Measurements from ENCODE around the gene CUBN. TPM values are rescaled to one million over a fixed set of nuclear protein-coding genes. Genes with fewer than 3 reads are reported as not detected.

The CUBN gene
- total and polyA plus RNA-seq, 2 of the 13 experiments (the other 11 are each of a cell fraction or from before 2014, with no cell fraction given), result 0.27 to 0.32 TPM

- TF ChIP-seq SYNCRIP (IDR thresholded peaks at IDR 0.05; ENCODE audit: insufficient read depth, low read depth, low read length), result no peak
- TF ChIP-seq ZNF7 (CRISPR knock-in tag; IDR thresholded peaks at IDR 0.05), result no peak
- TF ChIP-seq MAFK (conservative IDR thresholded peaks at IDR 0.05 in 1 of 2, IDR thresholded peaks at IDR 0.05 in 1 of 2; ENCODE audit: low read length in 2 of 2), result no peak
- TF ChIP-seq THRA (CRISPR knock-in tag; IDR thresholded peaks at IDR 0.05; ENCODE audit: borderline replicate concordance), result no peak
- TF ChIP-seq ZNF816 (CRISPR knock-in tag; IDR thresholded peaks at IDR 0.05; ENCODE audit: borderline replicate concordance), result no peak
- TF ChIP-seq SRY (CRISPR knock-in tag; IDR thresholded peaks at IDR 0.05), result no peak
Observed at GRCh38 chr10:17143055-17143690, 13.6 kb upstream of the CUBN start (continued).

DNA sequence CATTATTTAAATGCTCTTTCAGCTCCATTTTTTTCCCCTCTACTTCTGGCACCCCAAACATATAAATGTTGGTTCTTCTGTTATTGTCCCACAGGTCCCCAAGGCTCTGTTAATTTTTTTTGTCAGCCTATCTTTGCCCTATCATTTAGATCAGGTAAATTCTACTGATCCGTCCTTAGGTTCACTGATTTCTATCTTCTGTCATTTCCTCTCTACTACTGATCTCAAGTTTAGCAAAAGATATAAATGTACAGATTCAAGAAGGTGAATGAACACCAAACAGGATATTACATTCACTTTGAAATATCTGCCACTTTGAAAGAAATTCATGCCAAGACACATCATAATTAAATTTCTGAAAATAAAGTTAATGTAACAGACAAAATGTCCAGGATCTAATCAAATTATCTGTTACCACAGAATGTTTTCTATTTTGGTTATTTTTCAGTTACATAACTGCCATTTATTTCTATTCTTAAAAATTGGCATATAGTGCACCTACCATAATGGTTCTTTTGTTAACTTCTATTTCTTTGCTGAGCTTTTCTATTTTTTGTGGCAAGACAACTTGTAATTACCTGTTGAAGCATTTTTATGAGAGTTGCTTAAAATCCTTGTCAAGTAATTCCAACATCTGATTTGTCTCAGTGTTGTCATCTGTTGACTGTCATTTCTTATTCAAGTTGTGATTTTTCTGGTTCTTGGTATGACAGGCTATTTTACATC lies 12.1 kb upstream of the CUBN start:
- H3K9me3 ChIP-seq (ENCODE audit: low read length), result no peaks in the 10 kb centered on the region
- no peaks in the 10 kb centered on the region for H3K27me3 ChIP-seq (ENCODE audit: control insufficient read depth in 1 of 2, insufficient read depth in 2 of 2, low read length in 2 of 2)
- CTCF ChIA-PET (ENCODE audit: low intra/inter-chr PET ratio, low total read pairs), result no interaction called here
- H3K36me3 ChIP-seq (replicated peaks in 1 of 2; ENCODE audit: control insufficient read depth in 1 of 2, insufficient read depth in 2 of 2, low read length in 2 of 2), result no peaks in the 10 kb centered on the region
- FAIRE-seq (no peak), ATAC-seq (no peak), DNase-seq (ENCODE audit: low spot score) (no peak)
- no peaks in the 10 kb centered on the region for H3K79me2 ChIP-seq (ENCODE audit: insufficient read depth, low read length)
- no TSS peak for BruUV-seq (replicated peaks)
- no peak overlapping the region for H3K27ac ChIP-seq (ENCODE audit: extremely low read length, insufficient read depth, low read length)
- in situ Hi-C loops (cut with HindIII; ENCODE audit: extremely low pct_ligation_motif_present, low pct_unique_long_range_greater_than_20kb) (no loop called here), intact Hi-C loops (cut with micrococcal nuclease; ENCODE audit: unreplicated experiment) (no loop called here)
- POLR2A ChIA-PET, result no interaction called here
- H3K9ac ChIP-seq (ENCODE audit: insufficient read depth, low read depth, low read length), result no peak overlapping the region
- H3K4me2 ChIP-seq (ENCODE audit: low read depth, low read length), result no peak overlapping the region
- no peaks in the 10 kb centered on the region for H4K20me1 ChIP-seq (ENCODE audit: insufficient read depth, low read length)
- H3K4me1 ChIP-seq (ENCODE audit: insufficient read depth, low read length), result peaks cover 31% of the 10 kb centered on the region
- WGBS (ENCODE audit: low lambda C conversion rate), result 85% methylated on average over 1 of the region's 1 CpG
- H2AFZ ChIP-seq (ENCODE audit: low read length), result no peak overlapping the region
- H3K4me3 ChIP-seq (replicated peaks in 1 of 3; ENCODE audit: insufficient read depth in 1 of 3, low read depth in 2 of 3, low read length in 3 of 3), result no peak overlapping the region
- TF ChIP-seq ZUFSP (CRISPR knock-in tag; IDR thresholded peaks at IDR 0.05; ENCODE audit: borderline replicate concordance) (no peak), HNF1B (CRISPR knock-in tag; IDR thresholded peaks at IDR 0.05) (no peak), ZNF124 (CRISPR knock-in tag; IDR thresholded peaks at IDR 0.05) (no peak), FOXA1 (IDR thresholded peaks at IDR 0.05) (no peak), FOXA1 (CRISPR knock-in tag; IDR thresholded peaks at IDR 0.05) (no peak), PTBP1 (IDR thresholded peaks at IDR 0.05; ENCODE audit: low read depth, low read length, poor library complexity, severe bottlenecking) (no peak), HNRNPLL (IDR thresholded peaks at IDR 0.05; ENCODE audit: low read depth, low read length, poor library complexity, severe bottlenecking) (no peak), AGO1 (IDR thresholded peaks at IDR 0.05; ENCODE audit: low read depth, low read length, poor library complexity, severe bottlenecking) (no peak), RFX3 (CRISPR knock-in tag; IDR thresholded peaks at IDR 0.05) (no peak), MEIS2 (CRISPR knock-in tag; IDR thresholded peaks at IDR 0.05) (no peak), MBD4 (IDR thresholded peaks at IDR 0.05; ENCODE audit: borderline replicate concordance, low read length) (no peak), PHF20 (CRISPR knock-in tag; IDR thresholded peaks at IDR 0.05) (no peak), HNRNPH1 (optimal IDR thresholded peaks at IDR 0.05; ENCODE audit: low read depth, low read length) (no peak)
